NCI-H524 (cell line): ENCODE measurements around the gene KCND2.

Source experiments
- DNase-seq, 2 experiments: peaks; one replicate each; lab custom pipeline; 2025; lab: John Stamatoyannopoulos, UW

Gene KCND2

DNA sequence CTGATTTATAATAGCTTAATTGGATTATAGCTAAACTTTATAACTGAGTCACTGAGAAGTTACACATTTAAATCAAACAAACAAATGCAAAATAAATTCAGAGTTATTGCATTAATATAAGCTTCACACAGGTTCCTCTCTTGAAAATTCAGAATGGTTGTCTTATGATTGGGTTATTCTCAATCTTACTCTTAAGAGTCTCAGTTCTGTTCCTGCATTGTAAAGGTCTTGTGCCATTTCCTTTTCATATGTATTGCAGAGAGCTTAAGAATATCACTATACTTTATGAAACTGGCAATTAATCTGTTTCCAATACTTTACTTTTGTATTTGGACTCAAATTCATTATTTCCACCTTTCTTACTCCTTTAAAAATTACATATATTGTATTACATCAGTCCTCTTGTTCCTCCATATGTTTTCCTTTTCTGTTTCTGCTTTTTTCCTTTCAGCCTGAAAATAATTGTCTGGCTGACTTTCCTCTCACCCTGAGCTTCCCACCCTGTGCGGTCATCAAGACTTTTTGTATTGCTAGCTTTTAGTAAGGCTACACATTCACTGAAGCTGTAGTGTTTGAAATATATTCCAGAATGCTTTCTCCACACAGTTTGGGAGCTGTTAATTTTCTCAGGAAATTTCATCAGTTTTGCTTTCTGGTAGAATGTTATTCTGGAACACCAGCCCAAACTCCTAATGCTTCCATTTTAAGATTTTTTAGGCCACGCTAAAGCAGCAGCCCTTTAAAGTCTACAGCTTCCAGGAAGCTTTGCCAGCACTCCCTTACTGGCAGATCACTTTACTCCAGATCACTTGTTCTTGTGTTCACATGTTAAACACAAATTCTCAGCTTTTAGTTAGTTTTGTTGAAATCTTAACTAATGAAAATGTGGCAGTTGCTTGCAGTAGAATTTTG, 139.4 kb downstream of the KCND2 start:
- peak in 1 of 2 experiments; percentile 5 for DNase-seq

DNA sequence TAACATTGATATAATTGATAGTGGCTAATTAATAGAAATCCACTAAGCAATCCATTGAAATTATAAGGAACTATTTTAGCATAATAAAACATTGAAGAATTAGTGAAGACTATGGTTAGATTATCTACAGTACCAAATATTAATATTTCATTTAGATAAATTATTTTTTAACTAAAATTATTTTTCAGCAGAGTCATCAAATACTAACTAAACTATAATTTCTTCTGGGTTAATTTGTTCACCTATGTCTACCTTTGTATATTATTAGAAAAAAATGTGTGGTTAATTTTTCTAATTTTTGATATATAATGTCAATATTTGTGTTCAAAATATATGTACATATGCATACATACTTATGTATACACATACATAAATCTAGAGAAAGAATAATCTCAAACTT, 140.2 kb downstream of the KCND2 start:
- DNase-seq, result no peak

DNA sequence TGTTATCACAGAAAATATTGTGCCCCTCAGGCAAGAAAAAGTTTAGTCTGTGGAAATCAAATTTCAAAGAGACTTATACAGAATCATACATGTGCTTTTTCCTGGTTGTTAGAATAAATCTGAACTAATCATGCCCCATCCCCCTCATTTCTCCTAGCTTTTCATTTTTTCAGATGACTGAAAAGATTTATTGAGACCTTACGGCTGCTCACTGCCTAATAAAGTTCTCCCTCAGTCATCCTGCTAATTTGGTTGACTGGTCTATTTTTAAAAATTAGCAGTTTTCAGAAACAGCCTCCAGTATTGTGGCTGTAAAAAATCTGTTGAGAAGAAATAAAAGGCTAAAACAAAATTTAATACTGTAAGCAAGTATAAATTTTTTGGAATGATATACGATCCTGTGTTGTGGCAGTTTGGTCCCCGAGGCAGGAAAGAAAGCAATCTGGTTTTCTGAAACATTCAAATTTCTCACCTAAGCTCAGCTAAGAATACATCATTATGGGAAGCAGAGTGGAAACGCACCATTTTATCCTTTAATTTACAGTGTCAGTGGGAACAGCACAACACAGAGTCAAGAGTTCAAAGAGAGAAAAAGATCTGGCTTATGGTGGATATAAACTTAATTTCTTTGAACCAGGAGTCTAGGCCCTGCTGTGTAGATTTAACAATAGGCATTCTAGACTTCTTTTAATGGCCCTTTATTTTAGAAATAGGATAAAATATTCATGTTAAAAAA, 144.4 kb downstream of the KCND2 start:
- no peak for DNase-seq

DNA sequence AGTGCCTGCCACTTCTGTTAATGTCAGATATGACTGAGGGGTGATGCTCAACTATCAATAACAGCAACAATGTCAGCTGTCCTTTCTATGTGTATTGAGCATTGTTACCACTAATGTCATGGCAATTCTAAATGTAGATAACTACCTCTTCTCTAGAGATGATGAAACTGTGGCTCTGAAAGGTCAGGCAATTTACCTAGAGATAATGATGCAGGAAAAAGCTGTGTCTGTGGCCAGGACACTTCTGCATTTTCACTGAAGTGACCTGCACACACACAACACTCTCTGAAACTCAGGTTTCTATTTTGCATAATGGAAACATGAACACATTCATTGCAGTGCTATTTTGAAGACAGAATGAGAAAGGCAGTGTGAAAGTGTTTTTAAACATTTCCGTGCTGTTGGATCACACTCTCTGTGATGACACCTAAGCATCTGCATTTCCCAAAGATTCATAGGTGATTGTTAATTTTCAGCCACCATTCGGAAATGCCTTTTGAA, 148.2 kb downstream of the KCND2 start:
- no peak for DNase-seq

DNA sequence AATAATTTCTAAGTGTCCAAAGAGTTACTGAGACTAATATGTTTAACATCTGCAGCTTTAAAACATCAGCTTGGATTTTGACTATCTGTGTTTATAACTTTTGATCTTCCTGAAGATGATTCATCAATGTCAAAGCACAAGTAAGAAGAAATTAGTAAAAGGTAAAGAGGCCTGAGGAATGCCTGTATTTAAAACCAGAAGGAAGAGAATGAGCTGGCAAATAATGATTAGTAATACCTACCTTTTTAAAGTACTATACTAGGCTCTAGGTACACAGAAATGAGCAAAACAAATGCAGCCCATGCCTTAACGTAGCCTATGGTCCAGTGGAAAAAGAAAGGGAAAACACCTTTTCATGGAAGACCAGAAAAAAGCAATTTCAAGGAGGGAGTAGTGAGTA, 158.0 kb downstream of the KCND2 start:
- DNase-seq, result no peak

DNA sequence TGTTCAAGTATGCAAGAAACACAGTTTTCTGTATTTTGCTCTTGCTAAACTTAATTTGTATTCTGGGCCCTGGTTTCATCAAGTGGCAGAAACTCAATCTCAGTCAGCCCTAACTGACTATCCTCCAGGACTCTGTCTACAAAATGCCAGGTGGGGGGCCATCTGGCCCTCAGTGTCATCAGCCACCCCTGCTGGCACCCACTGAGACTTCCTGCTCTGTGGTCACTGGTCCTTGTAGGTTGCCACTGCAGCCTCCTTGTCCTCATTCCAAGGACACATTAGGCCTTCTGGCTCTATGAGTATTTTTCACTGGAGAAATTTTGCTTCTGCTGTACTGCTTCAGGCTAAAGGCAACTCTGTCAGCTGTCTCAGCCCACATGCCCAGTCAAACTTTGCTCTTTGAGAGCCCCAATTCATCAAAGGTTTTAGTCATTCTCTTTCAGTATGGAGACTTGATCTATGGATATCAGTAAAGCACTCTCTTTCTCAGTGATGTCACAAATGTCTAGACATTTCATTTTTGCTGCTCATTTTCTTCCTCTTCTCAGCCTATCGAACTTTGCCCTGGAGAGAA, 163.6 kb downstream of the KCND2 start:
- peak; percentile 78 to 92 for DNase-seq

DNA sequence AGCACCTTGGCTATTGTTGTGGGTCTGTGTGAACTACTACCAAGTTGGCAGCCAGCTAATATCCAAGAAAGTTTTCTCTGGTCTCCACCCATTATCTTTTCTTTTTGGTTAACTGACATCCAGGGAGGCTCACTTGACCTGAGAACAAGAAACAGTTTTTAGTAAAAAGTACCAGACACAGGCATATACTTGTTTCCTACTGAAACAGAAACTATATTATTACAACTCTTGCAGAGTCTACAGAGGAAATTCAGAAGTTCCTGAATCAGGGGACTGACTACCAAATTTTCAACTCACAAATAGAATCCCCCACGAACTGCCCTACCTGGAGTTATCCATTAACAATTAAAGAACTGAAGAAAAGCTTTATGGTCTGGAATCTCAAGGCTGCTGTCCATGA, 168.9 kb downstream of the KCND2 start:
- no peak for DNase-seq

DNA sequence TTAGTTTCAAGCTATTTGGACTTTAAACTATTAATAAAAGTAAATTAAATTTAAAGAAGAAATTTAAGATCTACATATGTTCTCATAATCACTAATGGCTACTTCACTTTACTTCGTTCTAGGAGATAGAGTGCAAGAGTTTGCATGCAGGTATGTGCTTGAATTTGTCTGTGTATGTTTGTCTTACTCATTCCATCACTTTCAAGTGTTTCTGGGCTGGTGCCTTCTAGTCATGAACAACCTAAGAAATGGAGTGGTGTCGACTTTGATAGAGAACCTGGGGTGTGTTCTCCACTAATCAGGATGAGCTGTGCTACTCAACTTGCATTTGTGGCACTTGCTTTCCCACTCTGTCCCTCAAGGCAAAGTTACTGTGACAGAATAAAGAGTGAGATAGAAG, 169.9 kb downstream of the KCND2 start:
- DNase-seq, result no peak

DNA sequence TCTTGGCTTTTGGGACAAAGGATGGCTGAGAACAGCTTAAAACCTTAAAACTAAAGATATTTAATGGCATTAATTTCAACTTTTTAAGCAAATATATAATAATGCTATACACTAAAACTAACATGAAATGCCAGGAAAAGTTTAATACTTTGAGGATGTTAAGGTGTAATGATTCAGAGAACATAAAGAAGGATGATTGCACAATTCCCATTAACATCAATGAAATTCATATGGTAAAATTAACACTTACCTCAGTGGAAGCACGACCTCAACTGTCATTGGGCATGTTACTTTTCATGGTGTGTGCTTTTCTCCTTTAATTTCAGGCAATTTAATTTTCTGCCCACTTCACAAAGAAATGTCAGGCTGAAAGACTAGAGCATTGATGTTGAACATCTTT, 171.7 kb downstream of the KCND2 start:
- no peak for DNase-seq

DNA sequence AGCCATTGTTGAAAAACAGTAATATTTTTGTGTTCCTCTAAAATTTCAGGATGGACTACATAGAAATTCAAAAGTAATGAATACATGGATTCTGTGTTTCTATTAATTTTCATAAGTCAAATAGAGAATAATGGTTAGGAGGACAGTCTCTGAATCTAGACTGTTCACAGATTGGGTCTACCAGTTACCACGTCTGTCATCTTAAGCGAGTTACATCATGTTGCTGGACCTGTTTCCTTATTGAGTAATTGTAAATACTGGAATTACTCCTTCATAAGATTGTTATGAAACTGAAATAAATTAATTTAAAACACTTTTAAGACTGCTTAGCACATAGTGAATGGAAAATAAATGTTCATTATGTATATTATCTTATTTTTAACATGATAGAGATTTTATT, 172.3 kb downstream of the KCND2 start:
- DNase-seq, result no peak

DNA sequence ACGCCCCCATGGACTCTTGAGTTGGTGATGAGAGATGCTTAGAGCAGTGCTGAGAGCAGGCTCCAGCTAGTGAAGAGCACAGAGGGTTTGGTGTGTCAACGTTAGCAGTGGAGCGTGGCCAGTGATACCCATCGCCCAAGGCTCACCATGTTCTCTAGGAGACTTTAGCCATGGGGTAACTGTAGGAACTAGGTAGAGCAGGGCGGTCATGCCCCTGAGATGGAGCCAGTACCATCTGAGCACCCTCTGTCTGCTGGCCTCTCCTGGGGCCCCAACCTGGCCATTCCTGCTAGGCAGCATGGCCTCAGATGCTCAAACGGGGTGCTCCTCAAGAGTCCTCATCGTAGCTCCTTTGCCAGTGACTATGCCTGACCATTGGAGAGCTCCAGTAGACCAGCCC, 179.7 kb downstream of the KCND2 start:
- no peak for DNase-seq

DNA sequence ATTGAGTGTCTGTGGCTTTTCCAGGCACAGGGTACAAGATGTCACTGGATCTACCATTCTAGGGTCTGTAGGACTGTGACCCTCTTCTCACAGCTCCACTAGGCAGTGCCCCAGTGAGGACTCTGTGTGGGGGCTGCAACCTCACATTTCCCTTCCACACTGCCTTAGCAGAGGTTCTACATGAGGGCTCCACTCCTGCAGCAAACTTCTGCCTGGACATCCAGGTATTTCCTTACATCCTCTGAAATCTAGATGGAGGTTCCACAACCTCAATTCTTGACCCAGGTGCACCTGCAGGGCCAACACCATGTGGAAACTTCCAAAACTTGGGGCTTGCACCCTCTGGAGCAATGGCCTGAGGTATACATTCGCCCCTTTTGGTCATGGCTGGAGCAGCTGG, 183.7 kb downstream of the KCND2 start:
- no peak for DNase-seq

DNA sequence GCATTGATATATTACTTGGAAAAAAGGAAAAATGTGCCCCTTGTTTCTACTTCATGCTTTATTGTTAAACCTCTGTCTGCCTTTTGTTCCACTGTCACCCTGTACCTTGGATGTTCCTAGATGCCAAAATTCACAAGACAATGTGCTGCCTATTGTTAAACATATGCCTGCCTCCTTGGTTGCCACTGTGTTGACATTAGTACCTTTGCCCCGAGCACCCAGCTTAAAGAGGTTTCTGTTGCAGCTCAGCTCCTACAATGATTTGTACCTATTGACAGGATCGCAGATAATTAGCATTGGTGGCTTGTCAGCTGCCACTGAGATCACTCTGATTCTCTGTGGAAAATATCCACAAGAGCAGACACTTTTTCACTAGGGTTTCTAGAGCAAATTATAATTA, 188.0 kb downstream of the KCND2 start:
- DNase-seq, result peak; percentile 31 to 56

DNA sequence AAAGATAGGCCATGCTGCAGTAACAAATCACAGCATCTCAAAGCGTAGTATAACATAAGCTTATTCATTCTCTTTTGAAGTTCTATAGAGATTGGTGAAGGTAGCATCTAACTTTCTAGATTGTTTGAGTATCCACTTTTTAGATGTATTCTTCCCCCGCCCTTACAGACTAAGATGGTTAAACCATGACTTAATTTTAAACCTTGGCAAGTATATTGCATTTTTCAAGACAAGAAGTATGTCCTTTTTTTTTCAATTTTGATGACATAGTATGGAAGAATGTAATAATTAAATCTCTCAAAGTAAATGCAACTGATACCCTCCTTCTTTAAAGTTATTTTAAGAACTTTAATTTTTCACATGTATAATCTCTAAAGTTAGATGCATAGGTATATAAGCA, 190.0 kb downstream of the KCND2 start:
- DNase-seq, result no peak

DNA sequence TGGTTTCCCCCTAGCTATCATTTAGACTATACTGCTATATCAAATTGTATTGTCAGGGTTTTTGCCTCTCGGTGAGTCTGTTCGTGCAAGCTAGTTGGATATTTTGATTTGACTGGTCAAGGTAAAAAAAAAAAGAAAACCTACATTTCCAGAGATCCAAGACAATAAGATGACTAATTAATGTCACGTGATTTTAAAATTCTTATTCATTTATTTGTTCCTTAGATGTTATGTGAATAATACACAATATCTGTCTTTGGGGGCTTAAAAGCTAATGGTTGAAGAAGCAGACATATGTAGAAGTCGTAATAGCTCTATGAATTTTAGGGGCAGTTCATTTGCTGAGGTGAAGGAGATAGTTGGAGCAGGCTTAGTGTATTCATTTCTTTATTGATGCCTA, 191.1 kb downstream of the KCND2 start:
- DNase-seq, result no peak

DNA sequence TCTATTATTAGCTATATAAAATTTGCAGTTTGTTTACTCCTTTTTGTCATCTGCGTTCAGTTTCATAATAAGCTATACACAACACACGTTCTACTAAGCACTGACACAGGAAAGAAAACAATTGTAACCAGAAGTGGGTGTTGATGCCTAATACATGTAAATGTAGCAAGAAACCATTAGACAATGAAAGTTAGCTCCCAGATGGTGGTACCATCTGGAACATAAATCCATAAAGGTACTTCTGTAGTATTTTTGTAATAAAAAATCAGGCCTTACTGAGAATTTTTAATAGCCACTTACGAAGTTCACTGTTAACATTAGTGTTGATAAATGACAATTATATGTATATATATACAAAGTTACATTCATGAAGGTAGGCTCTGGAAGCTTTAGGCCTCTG, 194.7 kb downstream of the KCND2 start:
- peak; percentile 89 to 92 for DNase-seq

DNA sequence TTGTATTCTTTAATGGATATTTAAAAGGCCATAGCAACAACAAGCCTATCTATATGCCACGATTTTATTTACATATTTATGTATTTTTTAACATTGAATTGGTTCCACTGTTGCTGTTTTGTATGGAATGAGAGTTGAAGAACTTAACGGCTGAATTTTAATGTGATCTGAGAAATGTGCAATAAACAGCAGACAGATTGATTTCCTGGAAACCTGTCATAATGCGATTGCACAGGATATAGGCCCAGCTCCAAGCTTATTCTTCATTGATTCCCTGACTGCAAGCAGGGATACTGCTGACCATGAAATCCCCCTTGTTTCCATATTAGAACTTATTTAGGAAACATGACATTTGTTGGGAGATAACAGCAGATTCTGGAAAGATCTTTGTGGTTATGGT, 195.6 kb downstream of the KCND2 start:
- DNase-seq, result peak; percentile 3 to 24

DNA sequence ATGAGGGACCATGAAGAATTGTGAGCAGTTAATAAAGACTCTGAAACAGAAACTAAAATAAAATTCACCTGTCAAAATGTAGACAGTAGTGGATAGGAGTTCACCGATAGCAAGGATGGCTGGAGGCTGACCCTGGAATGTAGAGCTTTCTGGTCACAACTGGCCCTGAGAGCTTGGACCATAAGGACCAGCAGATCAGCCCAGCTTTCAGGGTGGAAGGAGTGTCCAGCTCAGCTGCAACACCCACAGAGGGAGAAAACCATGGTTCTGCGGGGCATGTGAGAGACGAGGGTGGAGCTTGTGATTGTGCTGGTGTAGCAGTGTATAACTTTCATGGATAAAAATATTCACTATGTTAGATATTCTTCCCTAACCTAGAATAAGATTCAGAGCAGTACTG, 199.9 kb downstream of the KCND2 start:
- no peak for DNase-seq

DNA sequence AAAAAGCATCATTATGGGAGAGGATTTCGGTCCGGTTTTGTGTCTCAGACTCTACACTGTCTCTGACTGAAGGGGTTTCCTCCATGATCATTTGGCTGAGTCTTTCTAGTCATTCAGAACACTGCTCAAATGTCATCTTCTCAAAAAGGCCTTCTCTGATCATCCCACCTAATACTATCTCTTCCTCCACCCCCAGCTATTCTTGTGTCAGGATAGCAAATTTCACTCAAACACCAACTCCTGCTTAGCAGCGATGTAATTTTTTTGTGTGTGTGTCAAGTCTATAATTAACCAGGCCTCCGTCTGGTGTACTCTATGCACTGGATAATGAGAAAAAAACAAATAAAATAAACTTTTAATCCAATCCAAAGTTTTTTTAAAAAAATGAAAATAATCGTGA, 200.4 kb downstream of the KCND2 start:
- DNase-seq, result no peak

DNA sequence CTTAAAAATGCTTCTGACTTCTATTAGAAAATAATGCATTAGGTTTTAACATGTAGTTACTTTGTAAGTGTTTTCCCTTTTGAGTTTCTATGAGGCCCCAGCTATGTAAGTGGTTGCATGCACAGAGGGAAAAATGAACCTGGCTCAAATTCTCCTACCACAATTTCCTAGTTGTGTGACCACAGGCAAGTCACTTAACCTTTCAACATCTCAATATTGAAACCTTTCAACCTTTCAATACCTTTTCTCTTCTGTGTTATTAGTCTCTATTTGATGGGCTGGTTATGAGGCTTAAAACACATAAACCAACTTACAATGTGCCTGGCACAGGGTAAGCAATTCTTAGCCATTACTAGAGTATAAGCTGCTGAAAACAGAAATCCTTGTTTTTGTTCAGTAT, 203.0 kb downstream of the KCND2 start:
- DNase-seq, result no peak

DNA sequence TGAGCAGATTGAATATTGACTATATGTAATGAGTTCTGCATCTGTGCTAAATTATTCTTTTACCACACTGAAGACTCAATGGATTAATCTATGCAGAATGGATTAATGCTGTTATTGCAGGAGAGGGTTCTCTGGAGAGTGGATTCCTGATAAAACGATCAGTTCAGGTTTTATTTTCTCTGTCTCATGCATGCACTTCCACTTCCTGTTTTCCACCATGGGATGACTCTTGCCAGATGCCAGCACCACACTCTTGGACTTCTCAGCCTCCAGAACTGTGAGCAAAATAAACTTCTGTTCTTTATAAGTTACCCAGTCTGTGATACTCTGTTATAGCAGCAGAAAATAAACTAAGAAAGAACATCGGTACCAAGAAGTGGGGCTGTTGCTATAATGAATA, 207.5 kb downstream of the KCND2 start:
- DNase-seq, result no peak

DNA sequence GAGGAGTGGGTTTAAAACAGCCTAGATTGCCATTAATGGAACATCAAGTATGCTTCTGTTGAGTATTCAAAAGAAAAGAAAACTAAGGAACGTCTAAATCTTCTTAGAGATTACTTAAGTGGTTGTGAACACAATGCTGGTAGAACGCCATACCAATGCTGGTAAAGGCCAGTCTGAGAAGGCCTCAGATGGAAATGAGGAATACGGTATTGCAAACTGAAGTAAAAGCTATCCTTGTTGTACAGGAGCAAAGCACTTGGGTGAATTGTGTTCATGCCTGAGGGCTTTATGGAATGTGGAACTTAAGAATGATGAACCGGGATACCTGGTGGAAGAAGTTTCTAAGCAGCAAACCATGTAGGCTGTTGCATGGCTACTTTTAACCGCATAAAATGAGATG, 208.0 kb downstream of the KCND2 start:
- DNase-seq, result no peak

DNA sequence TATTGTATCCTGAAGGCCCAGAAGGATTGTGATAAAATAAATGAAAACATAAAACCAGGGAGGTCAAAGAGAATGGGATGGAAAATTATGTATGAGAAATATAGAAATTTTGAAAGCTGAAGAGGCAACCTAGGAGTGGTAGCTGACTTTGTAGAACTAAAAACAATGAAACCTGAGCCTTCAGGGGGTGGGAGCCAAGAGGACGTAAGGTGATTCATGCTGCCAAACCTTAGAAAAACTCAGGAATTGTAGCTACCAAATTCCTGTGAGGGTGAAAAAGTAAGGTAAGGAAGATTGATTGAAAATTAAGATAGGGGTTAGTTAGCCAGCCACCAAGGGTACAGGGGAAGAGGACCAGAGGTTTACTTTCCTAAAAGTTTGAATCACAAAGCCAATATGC, 213.2 kb downstream of the KCND2 start:
- no peak for DNase-seq
